Activated CD4-positive, alpha-beta T cell treated with anti-CD3 and anti-CD28 coated beads for 48 hours (primary cell): ENCODE data around the gene PI4K2A.
"Not testable (repeated sequence)": the region's sequence is repeated elsewhere in the genome, so short reads cannot be mapped to it uniquely, and the experiment has no call there.

ENCODE experiments used
- DNase-seq: peaks from one replicate; pipeline ENCODE4 v3.0.0-alpha.2; 2020

The PI4K2A gene

GRCh38 chr10:97632949-97633884 lies 7.3 kb upstream of the PI4K2A start, which contains the start of gene MORN4:
TSS of gene MORN4 (minus strand) at chr10:97633500. CDS start at chr10:97619653, 13,847 bp downstream.
- peak; percentile 93 for DNase-seq

GRCh38 chr10:97633921-97634320 lies 6.5 kb upstream of the PI4K2A start:
- DNase-seq: peak; percentile 41

GRCh38 chr10:97635577-97635976 lies 4.9 kb upstream of the PI4K2A start:
- no peak for DNase-seq

- not testable (repeated sequence) for DNase-seq
These were observed 1.4 kb upstream of the PI4K2A start for GRCh38 chr10:97639090-97639489.

GRCh38 chr10:97640868-97641811 lies 669 bp downstream of the PI4K2A start:
- DNase-seq: peak; percentile 35

GRCh38 chr10:97642471-97643159 lies 2.1 kb downstream of the PI4K2A start:
- DNase-seq: not testable (repeated sequence)

- DNase-seq: no peak
These were observed 3.0 kb downstream of the PI4K2A start for GRCh38 chr10:97643441-97643985.

- DNase-seq: no peak
These were observed 4.5 kb downstream of the PI4K2A start for GRCh38 chr10:97644936-97645335.

GRCh38 chr10:97647556-97647955 lies 7.1 kb downstream of the PI4K2A start:
- DNase-seq: no peak

- peak; percentile 54 for DNase-seq
These were observed 8.3 kb downstream of the PI4K2A start for GRCh38 chr10:97648562-97649404.

GRCh38 chr10:97649405-97649750 lies 8.9 kb downstream of the PI4K2A start:
- DNase-seq: not testable (repeated sequence)

GRCh38 chr10:97650726-97651125 lies 10.3 kb downstream of the PI4K2A start:
- DNase-seq: no peak

GRCh38 chr10:97651773-97652172 lies 11.3 kb downstream of the PI4K2A start:
- DNase-seq: no peak

- no peak for DNase-seq
These were observed 16.3 kb downstream of the PI4K2A start for GRCh38 chr10:97656777-97657176.

- no peak for DNase-seq
These were observed 19.1 kb downstream of the PI4K2A start for GRCh38 chr10:97659589-97659988.

- DNase-seq: no peak
These were observed 23.9 kb downstream of the PI4K2A start for GRCh38 chr10:97664282-97664850.

- no peak for DNase-seq
These were observed 26.5 kb downstream of the PI4K2A start for GRCh38 chr10:97666992-97667391.

- DNase-seq: no peak
These were observed 27.0 kb downstream of the PI4K2A start for GRCh38 chr10:97667463-97667862.

- DNase-seq: no peak
These were observed 29.1 kb downstream of the PI4K2A start for GRCh38 chr10:97669571-97669970.

GRCh38 chr10:97673736-97674525 lies 33.5 kb downstream of the PI4K2A start:
- DNase-seq: peak; percentile 60
